ENCODE results near the gene TLE1.

Gene TLE1

GRCh38 chr9:81548911-81549310 lies 140.4 kb downstream of the TLE1 start:
- Mint-ChIP-seq H3K4me3 (no peak overlapping the region), H3K27ac (ENCODE audit: low read depth) (no peak overlapping the region), H3K27me3 (no peaks in the 10 kb centered on the region), H3K36me3 (ENCODE audit: insufficient read depth) (no peaks in the 10 kb centered on the region), H3K4me1 (no peaks in the 10 kb centered on the region), H3K9me3 (peaks cover 12% of the 10 kb centered on the region)
- ATAC-seq (replicated peaks; ENCODE audit: extremely low read depth, poor library complexity, severe bottlenecking) (no peak), DNase-seq (ENCODE audit: low spot score in 2 of 2) (no peak)

GRCh38 chr9:81546489-81546888 lies 142.9 kb downstream of the TLE1 start:
- DNase-seq (ENCODE audit: low spot score in 2 of 2) (no peak), ATAC-seq (replicated peaks; ENCODE audit: extremely low read depth, poor library complexity, severe bottlenecking) (no peak)
- Mint-ChIP-seq H3K4me3 (no peak overlapping the region), H3K27me3 (no peaks in the 10 kb centered on the region), H3K36me3 (ENCODE audit: insufficient read depth) (no peaks in the 10 kb centered on the region), H3K9me3 (peaks cover 18% of the 10 kb centered on the region), H3K27ac (ENCODE audit: low read depth) (no peak overlapping the region), H3K4me1 (no peaks in the 10 kb centered on the region)

- no peak for DNase-seq (ENCODE audit: low spot score in 2 of 2)
- peaks cover 13% of the 10 kb centered on the region for H3K9me3 Mint-ChIP-seq
- ATAC-seq (replicated peaks; ENCODE audit: extremely low read depth, poor library complexity, severe bottlenecking): no peak
- no peaks in the 10 kb centered on the region for H3K4me1 Mint-ChIP-seq
- H3K4me3 Mint-ChIP-seq: no peak overlapping the region
- no peaks in the 10 kb centered on the region for H3K27me3 Mint-ChIP-seq
- no peaks in the 10 kb centered on the region for H3K36me3 Mint-ChIP-seq (ENCODE audit: insufficient read depth)
- no peak overlapping the region for H3K27ac Mint-ChIP-seq (ENCODE audit: low read depth)
Observed at GRCh38 chr9:81543695-81544094, 145.7 kb downstream of the TLE1 start.

- Mint-ChIP-seq H3K9me3 (peaks cover 13% of the 10 kb centered on the region), H3K27ac (ENCODE audit: low read depth) (no peak overlapping the region), H3K36me3 (ENCODE audit: insufficient read depth) (no peaks in the 10 kb centered on the region), H3K27me3 (no peaks in the 10 kb centered on the region), H3K4me1 (no peaks in the 10 kb centered on the region), H3K4me3 (no peak overlapping the region)
- ATAC-seq (replicated peaks; ENCODE audit: extremely low read depth, poor library complexity, severe bottlenecking) (no peak), DNase-seq (ENCODE audit: low spot score in 2 of 2) (no peak)
Observed at GRCh38 chr9:81542118-81542889, 147.0 kb downstream of the TLE1 start.

GRCh38 chr9:81540142-81540710 lies 149.1 kb downstream of the TLE1 start:
- DNase-seq (ENCODE audit: low spot score in 2 of 2) (no peak), ATAC-seq (replicated peaks; ENCODE audit: extremely low read depth, poor library complexity, severe bottlenecking) (no peak)
- H3K27me3 Mint-ChIP-seq: no peaks in the 10 kb centered on the region
- no peaks in the 10 kb centered on the region for H3K36me3 Mint-ChIP-seq (ENCODE audit: insufficient read depth)
- H3K4me3 Mint-ChIP-seq: no peak overlapping the region
- H3K27ac Mint-ChIP-seq (ENCODE audit: low read depth): no peak overlapping the region
- peaks cover 6% of the 10 kb centered on the region for H3K9me3 Mint-ChIP-seq
- H3K4me1 Mint-ChIP-seq: no peaks in the 10 kb centered on the region

- Mint-ChIP-seq H3K27ac (ENCODE audit: low read depth) (no peak overlapping the region), H3K4me3 (no peak overlapping the region), H3K27me3 (no peaks in the 10 kb centered on the region), H3K9me3 (peaks cover 6% of the 10 kb centered on the region), H3K4me1 (no peaks in the 10 kb centered on the region), H3K36me3 (ENCODE audit: insufficient read depth) (no peaks in the 10 kb centered on the region)
- DNase-seq (ENCODE audit: low spot score in 2 of 2): no peak
- no peak for ATAC-seq (replicated peaks; ENCODE audit: extremely low read depth, poor library complexity, severe bottlenecking)
Observed at GRCh38 chr9:81539317-81539716, 150.0 kb downstream of the TLE1 start.

- ATAC-seq (replicated peaks; ENCODE audit: extremely low read depth, poor library complexity, severe bottlenecking) (no peak), DNase-seq (ENCODE audit: low spot score in 2 of 2) (no peak)
- Mint-ChIP-seq H3K36me3 (ENCODE audit: insufficient read depth) (no peaks in the 10 kb centered on the region), H3K27ac (ENCODE audit: low read depth) (no peak overlapping the region), H3K4me3 (no peak overlapping the region), H3K4me1 (no peaks in the 10 kb centered on the region), H3K9me3 (peaks cover 6% of the 10 kb centered on the region), H3K27me3 (no peaks in the 10 kb centered on the region)
Observed at GRCh38 chr9:81538890-81539289, 150.5 kb downstream of the TLE1 start.

- no peaks in the 10 kb centered on the region for H3K36me3 Mint-ChIP-seq (ENCODE audit: insufficient read depth)
- H3K27ac Mint-ChIP-seq (ENCODE audit: low read depth): no peak overlapping the region
- H3K4me3 Mint-ChIP-seq: no peak overlapping the region
- peaks cover 6% of the 10 kb centered on the region for H3K9me3 Mint-ChIP-seq
- ATAC-seq (replicated peaks; ENCODE audit: extremely low read depth, poor library complexity, severe bottlenecking) (no peak), DNase-seq (ENCODE audit: low spot score in 2 of 2) (no peak)
- no peaks in the 10 kb centered on the region for H3K27me3 Mint-ChIP-seq
- no peaks in the 10 kb centered on the region for H3K4me1 Mint-ChIP-seq
Observed at GRCh38 chr9:81537964-81538363, 151.4 kb downstream of the TLE1 start.

- H3K27ac Mint-ChIP-seq (ENCODE audit: low read depth): no peak overlapping the region
- no peaks in the 10 kb centered on the region for H3K36me3 Mint-ChIP-seq (ENCODE audit: insufficient read depth)
- DNase-seq (ENCODE audit: low spot score in 2 of 2) (no peak), ATAC-seq (replicated peaks; ENCODE audit: extremely low read depth, poor library complexity, severe bottlenecking) (no peak)
- no peaks in the 10 kb centered on the region for H3K9me3 Mint-ChIP-seq
- no peaks in the 10 kb centered on the region for H3K27me3 Mint-ChIP-seq
- H3K4me1 Mint-ChIP-seq: no peaks in the 10 kb centered on the region
- H3K4me3 Mint-ChIP-seq: no peak overlapping the region
Observed at GRCh38 chr9:81536242-81537025, 152.9 kb downstream of the TLE1 start.

GRCh38 chr9:81535542-81536241 lies 153.7 kb downstream of the TLE1 start:
- Mint-ChIP-seq H3K27me3 (no peaks in the 10 kb centered on the region), H3K9me3 (peaks cover 6% of the 10 kb centered on the region), H3K4me3 (no peak overlapping the region), H3K36me3 (ENCODE audit: insufficient read depth) (no peaks in the 10 kb centered on the region), H3K27ac (ENCODE audit: low read depth) (no peak overlapping the region), H3K4me1 (no peaks in the 10 kb centered on the region)
- DNase-seq (ENCODE audit: low spot score in 2 of 2): no peak
- no peak for ATAC-seq (replicated peaks; ENCODE audit: extremely low read depth, poor library complexity, severe bottlenecking)

GRCh38 chr9:81534138-81534875 lies 155.0 kb downstream of the TLE1 start:
- Mint-ChIP-seq H3K27me3 (no peaks in the 10 kb centered on the region), H3K4me1 (no peaks in the 10 kb centered on the region), H3K4me3 (no peak overlapping the region), H3K36me3 (ENCODE audit: insufficient read depth) (no peaks in the 10 kb centered on the region), H3K27ac (ENCODE audit: low read depth) (no peak overlapping the region), H3K9me3 (peaks cover 7% of the 10 kb centered on the region)
- no peak for DNase-seq (ENCODE audit: low spot score in 2 of 2)
- ATAC-seq (replicated peaks; ENCODE audit: extremely low read depth, poor library complexity, severe bottlenecking): no peak

All from central memory CD8-positive, alpha-beta T cell (primary cell).